Uterus (tissue), 4 donors: ENCODE measurements around the gene SCGB1D1. TPM values are rescaled to one million over a fixed set of nuclear protein-coding genes. Genes with fewer than 3 reads are reported as not detected.
"Not testable (repeated sequence)": the region's sequence is repeated elsewhere in the genome, so short reads cannot be mapped to it uniquely, and the experiment has no call there.

ENCODE experiments used
- DNase-seq, 2 donors: peaks; one replicate each; pipeline ENCODE4 v3.0.0-alpha.2; 2019 to 2020
- H3K27ac ChIP-seq, 2 donors: fragments of 200-600 bp; sonication (generic); 1 replicate in 1 of 2; 2 replicates in 1 of 2; pipeline ENCODE4 v1.5.1; 2016 to 2018
- H3K27me3 ChIP-seq, 2 donors: fragments of 200-600 bp; sonication (generic); one replicate each; pipeline ENCODE4 v1.5.1; 2018 to 2019; ENCODE audit warnings: control low read depth in 1 of 2
- H3K36me3 ChIP-seq, 2 donors: fragments of 200-600 bp; sonication (generic); one replicate each; pipeline ENCODE4 v1.5.1; 2019; ENCODE audit warnings: control low read depth in 1 of 2
- H3K4me1 ChIP-seq, 2 donors: fragments of 200-600 bp; sonication (generic); one replicate each; pipeline ENCODE4 v1.5.1; 2018 to 2019; ENCODE audit warnings: control low read depth in 1 of 2
- H3K4me3 ChIP-seq, 2 donors: fragments of 200-600 bp; sonication (generic); 1 replicate in 1 of 2; 2 replicates in 1 of 2; pipeline ENCODE4 v1.5.1; 2018 to 2019; ENCODE audit warnings: mild to moderate bottlenecking in 1 of 2
- H3K9me3 ChIP-seq, 2 donors: fragments of 200-600 bp; sonication (generic); one replicate each; pipeline ENCODE4 v1.5.1; 2019; ENCODE audit warnings: control low read depth in 1 of 2
- POLR2A ChIP-seq, 2 donors: fragments of 450-650 bp; IDR thresholded peaks; one replicate each; pipeline ENCODE4 v1.6.1; 2016; ENCODE audit warnings: antibody characterized with exemption in 2 of 2, mild to moderate bottlenecking in 1 of 2, moderate library complexity in 1 of 2
- intact Hi-C: fragments of 100-400 bp; cut with DNase I; formaldehyde crosslinking; loops from one replicate; pipeline ENCODE4 v1.15.1; 2023; ENCODE audit warnings: low total_unique reads
- total RNA-seq, 4 donors: library from RNA; depleted of rRNA in 3 of 4; stranded (reverse); fragments of >200 nt in 3 of 4; gene quantifications; one replicate each; pipeline versions ENCODE4 v1.1.0 to v1.2.4, GENCODE V29; 2014 to 2023
- TF ChIP-seq, protein P1 (sequence below), 4 experiments: fragments of 200-600 bp in 2 of 4; fragments of 450-650 bp in 2 of 4; sonication (generic) in 2 of 4; IDR thresholded peaks; one replicate each; pipeline ENCODE4 v1.5.1; 2016 to 2019; ENCODE audit warnings: antibody characterized with exemption in 4 of 4, mild to moderate bottlenecking in 2 of 4, moderate library complexity in 1 of 4
- donor health status: DM: yes; HTN: yes; CAD: no.

SCGB1D1 gene
- total RNA-seq, 4 donors from 2014 or later: not detected

DNA sequence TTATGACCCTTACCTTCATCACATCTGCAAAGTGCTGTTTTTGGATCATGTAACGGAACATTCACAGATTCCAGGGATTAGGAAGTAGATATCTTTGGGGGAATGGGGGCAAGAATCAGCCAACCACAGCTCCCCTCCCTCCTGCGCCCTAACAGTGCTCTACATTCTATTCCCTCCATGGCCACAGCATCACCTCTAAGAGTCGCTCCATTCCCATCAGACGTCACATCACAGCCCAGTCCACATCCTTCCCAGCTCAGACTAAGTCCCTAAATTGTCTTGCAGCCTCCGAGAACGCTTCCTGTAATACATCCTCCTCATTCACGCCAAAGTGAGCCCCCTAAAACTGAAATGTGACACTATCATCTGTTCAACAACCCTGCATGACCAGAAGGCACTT lies 5.9 kb downstream of the SCGB1D1 start:
- no peak overlapping the region for H3K27ac ChIP-seq
- H3K36me3 ChIP-seq: no peaks in the 10 kb centered on the region
- no peaks in the 10 kb centered on the region for H3K9me3 ChIP-seq
- DNase-seq: no peak
- no peaks in the 10 kb centered on the region for H3K27me3 ChIP-seq
- H3K4me3 ChIP-seq: no peak overlapping the region
- intact Hi-C loops: no loop called here
- H3K4me1 ChIP-seq: no peaks in the 10 kb centered on the region
- no peak for TF ChIP-seq POLR2A (IDR thresholded peaks at IDR 0.05)
- TF ChIP-seq, protein P1, sequence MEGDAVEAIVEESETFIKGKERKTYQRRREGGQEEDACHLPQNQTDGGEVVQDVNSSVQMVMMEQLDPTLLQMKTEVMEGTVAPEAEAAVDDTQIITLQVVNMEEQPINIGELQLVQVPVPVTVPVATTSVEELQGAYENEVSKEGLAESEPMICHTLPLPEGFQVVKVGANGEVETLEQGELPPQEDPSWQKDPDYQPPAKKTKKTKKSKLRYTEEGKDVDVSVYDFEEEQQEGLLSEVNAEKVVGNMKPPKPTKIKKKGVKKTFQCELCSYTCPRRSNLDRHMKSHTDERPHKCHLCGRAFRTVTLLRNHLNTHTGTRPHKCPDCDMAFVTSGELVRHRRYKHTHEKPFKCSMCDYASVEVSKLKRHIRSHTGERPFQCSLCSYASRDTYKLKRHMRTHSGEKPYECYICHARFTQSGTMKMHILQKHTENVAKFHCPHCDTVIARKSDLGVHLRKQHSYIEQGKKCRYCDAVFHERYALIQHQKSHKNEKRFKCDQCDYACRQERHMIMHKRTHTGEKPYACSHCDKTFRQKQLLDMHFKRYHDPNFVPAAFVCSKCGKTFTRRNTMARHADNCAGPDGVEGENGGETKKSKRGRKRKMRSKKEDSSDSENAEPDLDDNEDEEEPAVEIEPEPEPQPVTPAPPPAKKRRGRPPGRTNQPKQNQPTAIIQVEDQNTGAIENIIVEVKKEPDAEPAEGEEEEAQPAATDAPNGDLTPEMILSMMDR (IDR thresholded peaks at IDR 0.05): no peak

- H3K27me3 ChIP-seq, H3K4me1 ChIP-seq, H3K4me3 ChIP-seq, H3K36me3 ChIP-seq, H3K27ac ChIP-seq, DNase-seq, intact Hi-C loops, H3K9me3 ChIP-seq: not testable (repeated sequence)
These were observed 7.4 kb downstream of the SCGB1D1 start for GRCh38 chr11:62197400-62197799.

- H3K9me3 ChIP-seq: no peaks in the 10 kb centered on the region
- no peak overlapping the region for H3K4me3 ChIP-seq
- no peaks in the 10 kb centered on the region for H3K36me3 ChIP-seq
- no peaks in the 10 kb centered on the region for H3K27me3 ChIP-seq
- intact Hi-C loops: no loop called here
- TF ChIP-seq, protein P1 (IDR thresholded peaks at IDR 0.05): no peak
- TF ChIP-seq POLR2A (IDR thresholded peaks at IDR 0.05): no peak
- no peak overlapping the region for H3K27ac ChIP-seq
- DNase-seq: no peak
- no peaks in the 10 kb centered on the region for H3K4me1 ChIP-seq
These were observed 11.4 kb downstream of the SCGB1D1 start for GRCh38 chr11:62201376-62201775.

GRCh38 chr11:62202910-62203309 lies 12.9 kb downstream of the SCGB1D1 start:
- H3K4me1 ChIP-seq: no peaks in the 10 kb centered on the region
- no peaks in the 10 kb centered on the region for H3K36me3 ChIP-seq
- no peak overlapping the region for H3K27ac ChIP-seq
- TF ChIP-seq, protein P1 (IDR thresholded peaks at IDR 0.05): no peak
- TF ChIP-seq POLR2A (IDR thresholded peaks at IDR 0.05): no peak
- no peak for DNase-seq
- H3K9me3 ChIP-seq: no peaks in the 10 kb centered on the region
- intact Hi-C loops: no loop called here
- H3K27me3 ChIP-seq: no peaks in the 10 kb centered on the region
- H3K4me3 ChIP-seq: no peak overlapping the region

DNA sequence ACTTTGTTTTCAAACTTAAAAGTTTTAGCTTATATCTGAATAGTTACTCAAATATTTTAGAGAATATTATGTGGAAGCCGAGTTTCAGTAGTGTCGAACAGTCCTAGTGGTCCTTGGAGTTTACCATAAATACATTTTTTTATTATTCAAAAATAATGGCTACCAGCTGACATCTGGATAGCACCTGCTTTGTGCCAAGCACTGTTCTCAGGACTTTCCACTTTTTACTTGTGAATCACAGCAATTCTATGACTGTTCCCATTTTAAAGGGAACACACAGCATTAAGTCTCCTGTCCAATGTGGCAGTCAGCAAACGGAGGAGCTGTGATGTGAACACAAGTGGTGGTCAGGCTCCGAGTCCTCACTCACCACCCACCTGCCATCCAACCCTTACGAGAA lies 14.4 kb downstream of the SCGB1D1 start:
- Histone ChIP-seq H3K36me3 (no peaks in the 10 kb centered on the region), H3K4me3 (no peak overlapping the region), H3K27ac (no peak overlapping the region), H3K27me3 (no peaks in the 10 kb centered on the region), H3K4me1 (no peaks in the 10 kb centered on the region), H3K9me3 (no peaks in the 10 kb centered on the region)
- no peak for TF ChIP-seq POLR2A (IDR thresholded peaks at IDR 0.05)
- TF ChIP-seq, protein P1 (IDR thresholded peaks at IDR 0.05): no peak
- no peak for DNase-seq
- intact Hi-C loops: no loop called here

- Histone ChIP-seq H3K4me1 (no peaks in the 10 kb centered on the region), H3K36me3 (no peaks in the 10 kb centered on the region), H3K27ac (no peak overlapping the region), H3K27me3 (no peaks in the 10 kb centered on the region), H3K4me3 (no peak overlapping the region), H3K9me3 (no peaks in the 10 kb centered on the region)
- TF ChIP-seq, protein P1 (IDR thresholded peaks at IDR 0.05): no peak
- no peak for TF ChIP-seq POLR2A (IDR thresholded peaks at IDR 0.05)
- intact Hi-C loops: no loop called here
- no peak for DNase-seq
These were observed 15.4 kb downstream of the SCGB1D1 start for GRCh38 chr11:62205441-62205840.

GRCh38 chr11:62206276-62207066 lies 16.5 kb downstream of the SCGB1D1 start:
- H3K36me3 ChIP-seq, intact Hi-C loops, H3K27me3 ChIP-seq, H3K27ac ChIP-seq, H3K4me1 ChIP-seq, H3K9me3 ChIP-seq, DNase-seq, H3K4me3 ChIP-seq: not testable (repeated sequence)
